Esophagus squamous epithelium (tissue), 5 donors: ENCODE results near the gene LILRB4. TPM values are rescaled to one million over a fixed set of nuclear protein-coding genes. Genes with fewer than 3 reads are reported as not detected.
"Not testable (repeated sequence)": the region's sequence is repeated elsewhere in the genome, so short reads cannot be mapped to it uniquely, and the experiment has no call there.

ENCODE experiments used
- DNase-seq: peaks from one replicate; lab custom pipeline; 2025; lab: John Stamatoyannopoulos, UW
- H3K27ac ChIP-seq, 4 donors: fragments of 200-600 bp; sonication (generic); one replicate each; pipeline ENCODE4 v1.5.1; 2016 to 2019; ENCODE audit warnings: mild to moderate bottlenecking in 1 of 4
- H3K27me3 ChIP-seq, 4 donors: fragments of 200-600 bp; sonication (generic); 1 replicate in 3 of 4; 2 replicates in 1 of 4; pipeline versions ENCODE4 v1.5.1 to v1.6.0; 2017 to 2021; ENCODE audit warnings: antibody characterized with exemption in 1 of 4
- H3K36me3 ChIP-seq, 3 donors: fragments of 200-600 bp; sonication (generic); one replicate each; pipeline ENCODE4 v1.5.1; 2016 to 2019
- H3K4me1 ChIP-seq, 3 donors: fragments of 200-600 bp; sonication (generic); one replicate each; pipeline ENCODE4 v1.5.1; 2017 to 2019
- H3K4me3 ChIP-seq, 4 donors: fragments of 200-600 bp; sonication (generic); 1 replicate in 3 of 4; 2 replicates in 1 of 4; pipeline ENCODE4 v1.5.1; 2016 to 2019; ENCODE audit warnings: mild to moderate bottlenecking in 2 of 4, moderate library complexity in 1 of 4
- H3K9me3 ChIP-seq, 3 donors: fragments of 200-600 bp; sonication (generic); one replicate each; pipeline ENCODE4 v1.5.1; 2016 to 2019
- POLR2A ChIP-seq, 4 donors: fragments of 450-650 bp; IDR thresholded peaks; one replicate each; pipeline ENCODE4 v1.6.1; 2017; ENCODE audit warnings: antibody characterized with exemption in 4 of 4, mild to moderate bottlenecking in 4 of 4, moderate library complexity in 3 of 4
- WGBS, 2 donors: methylation state at CpG; one replicate each; pipeline ENCODE4 v1.1.5; 2018; 5-methylcytosine and 5-hydroxymethylcytosine counted together
- intact Hi-C: fragments of 100-400 bp; cut with DNase I; formaldehyde crosslinking; loops from one replicate; pipeline ENCODE4 v1.15.0; 2022
- total RNA-seq, 4 donors: library from RNA; depleted of rRNA; stranded (reverse); fragments of >200 nt; gene quantifications; one replicate each; pipeline ENCODE4 v1.1.0, GENCODE V29; 2016
- TF ChIP-seq, protein P1 (sequence below), 6 experiments: fragments of 450-650 bp in 4 of 6; fragments of 200-600 bp in 2 of 6; sonication (generic) in 2 of 6; IDR thresholded peaks; one replicate each; pipeline ENCODE4 v1.5.1; 2016 to 2019; ENCODE audit warnings: antibody characterized with exemption in 6 of 6, mild to moderate bottlenecking in 4 of 6, moderate library complexity in 4 of 6
- donor health status: DM: yes; HTN: yes; CAD: no.

LILRB4 gene
- total RNA-seq, 4 donors from 2014 or later = 0.31 to 6.7 (median 2.5) TPM

DNA sequence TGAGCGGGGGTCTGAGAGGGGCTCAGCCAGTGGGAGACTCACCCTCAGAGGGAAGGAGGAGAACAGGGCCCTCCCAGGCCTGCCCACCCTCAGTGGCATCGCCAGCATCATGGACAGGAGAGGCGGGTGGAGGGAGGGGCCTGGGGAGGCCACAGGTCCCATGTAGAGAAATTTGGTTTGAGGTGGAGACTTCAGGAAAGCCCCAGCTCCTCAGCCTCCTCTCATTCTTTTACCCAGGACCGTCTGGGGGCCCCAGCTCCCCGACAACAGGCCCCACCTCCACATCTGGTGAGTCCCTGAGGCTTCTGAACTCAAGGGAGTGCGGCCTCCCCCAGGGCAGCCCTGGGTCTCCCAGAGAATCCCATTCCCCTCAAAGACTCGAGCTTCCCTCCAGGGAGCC, 29.4 kb upstream of the LILRB4 start:
- TF ChIP-seq, protein P1, sequence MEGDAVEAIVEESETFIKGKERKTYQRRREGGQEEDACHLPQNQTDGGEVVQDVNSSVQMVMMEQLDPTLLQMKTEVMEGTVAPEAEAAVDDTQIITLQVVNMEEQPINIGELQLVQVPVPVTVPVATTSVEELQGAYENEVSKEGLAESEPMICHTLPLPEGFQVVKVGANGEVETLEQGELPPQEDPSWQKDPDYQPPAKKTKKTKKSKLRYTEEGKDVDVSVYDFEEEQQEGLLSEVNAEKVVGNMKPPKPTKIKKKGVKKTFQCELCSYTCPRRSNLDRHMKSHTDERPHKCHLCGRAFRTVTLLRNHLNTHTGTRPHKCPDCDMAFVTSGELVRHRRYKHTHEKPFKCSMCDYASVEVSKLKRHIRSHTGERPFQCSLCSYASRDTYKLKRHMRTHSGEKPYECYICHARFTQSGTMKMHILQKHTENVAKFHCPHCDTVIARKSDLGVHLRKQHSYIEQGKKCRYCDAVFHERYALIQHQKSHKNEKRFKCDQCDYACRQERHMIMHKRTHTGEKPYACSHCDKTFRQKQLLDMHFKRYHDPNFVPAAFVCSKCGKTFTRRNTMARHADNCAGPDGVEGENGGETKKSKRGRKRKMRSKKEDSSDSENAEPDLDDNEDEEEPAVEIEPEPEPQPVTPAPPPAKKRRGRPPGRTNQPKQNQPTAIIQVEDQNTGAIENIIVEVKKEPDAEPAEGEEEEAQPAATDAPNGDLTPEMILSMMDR (IDR thresholded peaks at IDR 0.05) = no peak
- no peak for TF ChIP-seq POLR2A (IDR thresholded peaks at IDR 0.05)
- WGBS, 2 donors = 93% methylated on average over 2 of the region's 7 CpGs; no CpG with 5 or more reads in 1 of the 2 donors
- Histone ChIP-seq H3K9me3 (no peaks in the 10 kb centered on the region), H3K4me3 (no peak overlapping the region), H3K27me3 (peaks cover 0 to 51% (median 0%) of the 10 kb centered on the region in 4 donors), H3K4me1 (peaks cover 0 to 5% (median 0%) of the 10 kb centered on the region in 3 donors), H3K36me3 (no peaks in the 10 kb centered on the region), H3K27ac (no peak overlapping the region)
- intact Hi-C loops = no loop called here
- DNase-seq = no peak

DNA sequence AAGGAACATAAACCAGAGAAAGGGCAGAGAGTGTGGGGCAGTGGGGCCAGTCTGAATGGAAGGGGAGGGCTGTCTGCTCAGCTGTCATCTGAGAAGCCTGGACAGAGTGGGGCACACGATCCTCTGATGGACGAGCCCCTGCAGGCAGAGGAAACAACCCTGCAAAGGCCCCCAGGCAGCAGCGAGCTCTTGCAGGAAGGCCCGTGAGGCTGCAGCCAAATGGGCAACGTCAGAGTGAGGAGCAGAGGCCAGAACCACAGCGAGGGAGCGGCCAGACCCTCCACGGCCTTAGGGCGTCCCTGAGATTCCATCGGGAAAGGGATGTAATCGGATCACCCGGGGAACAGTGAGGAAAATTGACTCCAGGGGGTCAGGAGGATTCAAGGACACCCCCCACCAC, 26.7 kb upstream of the LILRB4 start:
- H3K27ac ChIP-seq, H3K9me3 ChIP-seq, DNase-seq, H3K4me1 ChIP-seq, intact Hi-C loops, H3K36me3 ChIP-seq, H3K4me3 ChIP-seq: not testable (repeated sequence)
- peaks cover 0 to 40% (median 0%) of the 10 kb centered on the region in 4 donors for H3K27me3 ChIP-seq
- WGBS, 2 donors = 25 to 32% methylated on average over 5 to 12 of the region's 12 CpGs

DNA sequence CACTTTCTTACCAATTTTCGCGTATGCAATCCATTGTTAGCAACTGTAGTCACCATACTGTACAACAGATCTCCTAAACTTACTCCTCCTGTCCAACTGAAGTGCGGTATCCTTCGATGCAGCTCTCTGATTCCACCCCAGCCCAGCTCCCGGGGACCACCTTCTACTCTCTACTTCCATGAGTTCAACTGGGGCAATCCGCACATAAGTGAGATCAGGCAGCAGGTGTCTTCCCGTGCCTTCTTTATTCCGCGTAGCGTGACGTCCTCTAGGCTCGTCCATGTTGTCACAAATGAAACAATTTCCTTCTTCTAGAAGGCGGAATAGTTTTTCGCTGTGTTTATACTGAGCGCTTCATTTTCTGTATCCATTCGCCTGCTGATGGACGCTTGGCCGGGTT, 24.1 kb upstream of the LILRB4 start:
- WGBS, 2 donors = 90 to 91% methylated on average over 18 of the region's 18 CpGs
- no peak overlapping the region for H3K27ac ChIP-seq

DNA sequence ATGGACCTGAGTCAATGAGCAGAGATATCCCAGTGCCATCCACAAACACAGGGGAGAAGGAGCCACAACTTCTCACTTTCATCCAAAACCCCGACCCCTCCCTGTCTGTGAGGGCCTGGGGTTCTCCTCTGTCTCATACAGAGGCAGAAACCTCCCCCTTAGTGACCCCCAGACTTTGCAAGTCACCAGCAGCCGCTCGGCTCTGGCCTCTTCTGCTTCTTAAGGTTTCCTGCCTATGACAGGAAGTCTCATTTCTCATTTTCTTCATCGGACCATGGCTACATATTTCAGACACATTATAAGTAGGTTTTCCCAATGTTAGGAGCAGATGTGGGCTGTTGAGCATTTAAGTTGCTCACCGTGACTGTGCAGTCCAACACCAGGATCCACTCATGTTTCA, 19.8 kb upstream of the LILRB4 start:
- DNase-seq, H3K4me3 ChIP-seq, H3K27ac ChIP-seq, H3K4me1 ChIP-seq, H3K9me3 ChIP-seq, intact Hi-C loops, H3K36me3 ChIP-seq: not testable (repeated sequence)
- WGBS, 2 donors = 62 to 66% methylated on average over 5 of the region's 5 CpGs
- peaks cover 0 to 16% (median 0%) of the 10 kb centered on the region in 4 donors for H3K27me3 ChIP-seq

More for the DNA sequence above, 24.1 kb upstream of the LILRB4 start:
- Histone ChIP-seq H3K9me3 (no peaks in the 10 kb centered on the region), H3K27me3 (peaks cover 0 to 28% (median 0%) of the 10 kb centered on the region in 4 donors), H3K36me3 (no peaks in the 10 kb centered on the region), H3K4me1 (no peaks in the 10 kb centered on the region), H3K4me3 (no peak overlapping the region)
- intact Hi-C loops = no loop called here
- no peak for DNase-seq
- TF ChIP-seq, protein P1 (IDR thresholded peaks at IDR 0.05) = no peak
- no peak for TF ChIP-seq POLR2A (IDR thresholded peaks at IDR 0.05)

DNA sequence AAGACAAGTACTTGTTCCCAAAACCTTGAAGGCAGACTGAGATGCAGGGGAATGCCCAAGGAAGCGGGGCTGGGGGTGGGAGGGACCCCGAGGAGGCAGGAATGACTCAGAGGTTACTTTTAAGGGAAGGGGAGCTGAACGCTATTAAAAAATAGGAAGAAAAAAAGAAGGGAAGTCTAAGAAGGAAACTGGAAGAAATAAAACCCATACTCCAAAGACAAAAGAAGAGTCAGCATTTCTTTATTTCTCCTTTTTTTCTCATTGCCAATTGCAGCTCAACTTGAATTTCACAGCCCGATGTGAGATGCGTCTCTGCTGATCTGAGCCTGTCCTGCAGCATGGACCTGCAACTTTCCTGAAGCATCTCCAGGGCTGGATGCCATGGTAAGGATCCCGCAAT, 19.2 kb upstream of the LILRB4 start:
- DNase-seq, H3K4me1 ChIP-seq, H3K9me3 ChIP-seq, H3K4me3 ChIP-seq, H3K36me3 ChIP-seq, intact Hi-C loops: not testable (repeated sequence)
- peaks cover 0 to 16% (median 0%) of the 10 kb centered on the region in 4 donors for H3K27me3 ChIP-seq
- 62 to 75% methylated on average over 5 to 6 of the region's 6 CpGs for WGBS, 2 donors
- peak overlapping the region in 1 of 4 donors; percentile 28 for H3K27ac ChIP-seq

- Histone ChIP-seq H3K9me3 (no peaks in the 10 kb centered on the region), H3K4me3 (no peak overlapping the region), H3K27ac (peak overlapping the region in 1 of 4 donors; percentile 28), H3K4me1 (no peaks in the 10 kb centered on the region), H3K36me3 (no peaks in the 10 kb centered on the region), H3K27me3 (peaks cover 0 to 14% (median 0%) of the 10 kb centered on the region in 4 donors)
- TF ChIP-seq, protein P1 (IDR thresholded peaks at IDR 0.05) = no peak
- no peak for TF ChIP-seq POLR2A (IDR thresholded peaks at IDR 0.05)
- intact Hi-C loops = no loop called here
- WGBS, 2 donors = 80% methylated on average over 1 of the region's 5 CpGs; no CpG with 5 or more reads in 1 of the 2 donors
- DNase-seq = no peak
Observed at GRCh38 chr19:54644056-54644455, 18.7 kb upstream of the LILRB4 start.
